Heart left ventricle (tissue), 13 donors: ENCODE data around the gene DNM1.

ENCODE experiments used
- POLR2A ChIP-seq, 2 donors: fragments of 450-650 bp; IDR thresholded peaks; one replicate each; pipeline ENCODE4 v1.6.1; 2017; ENCODE audit warnings: antibody characterized with exemption in 2 of 2, mild to moderate bottlenecking in 2 of 2, moderate library complexity in 2 of 2
- TF ChIP-seq, protein P1 (sequence below), 12 donors: fragments of 200-600 bp; sonication (generic) in 4 of 12; IDR thresholded peaks; one replicate each; pipeline versions ENCODE4 v1.5.0 to v1.8.0; 2018 to 2022; ENCODE audit warnings: antibody characterized with exemption in 12 of 12, mild to moderate bottlenecking in 5 of 12
- donor health status: ischemic (EF 13 %, LVEDD 7.1; RV severe dilation, severe dysfunction).
- donor health status: DM: no; HTN: yes; CAD: no.
- donor health status: DM: no; HTN: no; CAD: no.
- donor health status: ischemic (EF 25% LVEDD 6.9; RV normal size, moderate dysfunction).
- donor health status: ischemic (EF 25% LVEDD 5.7; RV mildly dilated, moderate dysfunction).
- donor health status: ischemic (EF 35%, LVEDD 5.7; RV mildly dilated, moderate dysfunction).
- donor health status: nonischemic (EF 11% LVEDD 7.7; RV severe dilation, severe dysfunction).
- donor health status: DM: yes; HTN: yes; CAD: no.
- donor health status: PGD.
- donor health status: ischemic (EF 29% LVEDD 5.4; RV normal size, mild dysfunction).
- donor health status: nonischemic (EF 23%, LVEDD 6.1; RV moderate dilation, normal function).

- TF ChIP-seq, protein P1, sequence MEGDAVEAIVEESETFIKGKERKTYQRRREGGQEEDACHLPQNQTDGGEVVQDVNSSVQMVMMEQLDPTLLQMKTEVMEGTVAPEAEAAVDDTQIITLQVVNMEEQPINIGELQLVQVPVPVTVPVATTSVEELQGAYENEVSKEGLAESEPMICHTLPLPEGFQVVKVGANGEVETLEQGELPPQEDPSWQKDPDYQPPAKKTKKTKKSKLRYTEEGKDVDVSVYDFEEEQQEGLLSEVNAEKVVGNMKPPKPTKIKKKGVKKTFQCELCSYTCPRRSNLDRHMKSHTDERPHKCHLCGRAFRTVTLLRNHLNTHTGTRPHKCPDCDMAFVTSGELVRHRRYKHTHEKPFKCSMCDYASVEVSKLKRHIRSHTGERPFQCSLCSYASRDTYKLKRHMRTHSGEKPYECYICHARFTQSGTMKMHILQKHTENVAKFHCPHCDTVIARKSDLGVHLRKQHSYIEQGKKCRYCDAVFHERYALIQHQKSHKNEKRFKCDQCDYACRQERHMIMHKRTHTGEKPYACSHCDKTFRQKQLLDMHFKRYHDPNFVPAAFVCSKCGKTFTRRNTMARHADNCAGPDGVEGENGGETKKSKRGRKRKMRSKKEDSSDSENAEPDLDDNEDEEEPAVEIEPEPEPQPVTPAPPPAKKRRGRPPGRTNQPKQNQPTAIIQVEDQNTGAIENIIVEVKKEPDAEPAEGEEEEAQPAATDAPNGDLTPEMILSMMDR (IDR thresholded peaks at IDR 0.05): no peak
- no peak for TF ChIP-seq POLR2A (IDR thresholded peaks at IDR 0.05)
These were observed 63.9 kb downstream of the DNM1 start for GRCh38 chr9:128266868-128267590.
